ENCODE measurements around the gene PPP2R2D.
"Not testable (repeated sequence)": the region's sequence is repeated elsewhere in the genome, so short reads cannot be mapped to it uniquely, and the experiment has no call there.

The PPP2R2D gene

GRCh38 chr10:131948501-131948900 lies 47.7 kb downstream of the PPP2R2D start:
- H3K79me2 ChIP-seq (ENCODE audit: insufficient read depth, low read depth), result no peaks in the 10 kb centered on the region
- no peaks in the 10 kb centered on the region for H3K4me1 ChIP-seq (ENCODE audit: low read depth, poor library complexity, severe bottlenecking)
- H3K4me3 ChIP-seq (IDR thresholded peaks at IDR 0.05; ENCODE audit: insufficient read depth, low read depth, low read length), result no peak overlapping the region
- no peaks in the 10 kb centered on the region for H4K20me1 ChIP-seq (ENCODE audit: insufficient read depth)
- no peak overlapping the region for H2AFZ ChIP-seq (ENCODE audit: low read depth)
- no peak overlapping the region for H3K27ac ChIP-seq
- no peak for TF ChIP-seq CTCF (conservative IDR thresholded peaks at IDR 0.05; ENCODE audit: low read depth, low read length)
- H3K36me3 ChIP-seq (ENCODE audit: insufficient read depth), result peaks cover 12% of the 10 kb centered on the region; the same call in 1 of the 2 replicates
- H3K9ac ChIP-seq, result no peak overlapping the region
- no peaks in the 10 kb centered on the region for H3K27me3 ChIP-seq (ENCODE audit: insufficient read depth, low read depth)
- no peak overlapping the region for H3K4me2 ChIP-seq

DNA sequence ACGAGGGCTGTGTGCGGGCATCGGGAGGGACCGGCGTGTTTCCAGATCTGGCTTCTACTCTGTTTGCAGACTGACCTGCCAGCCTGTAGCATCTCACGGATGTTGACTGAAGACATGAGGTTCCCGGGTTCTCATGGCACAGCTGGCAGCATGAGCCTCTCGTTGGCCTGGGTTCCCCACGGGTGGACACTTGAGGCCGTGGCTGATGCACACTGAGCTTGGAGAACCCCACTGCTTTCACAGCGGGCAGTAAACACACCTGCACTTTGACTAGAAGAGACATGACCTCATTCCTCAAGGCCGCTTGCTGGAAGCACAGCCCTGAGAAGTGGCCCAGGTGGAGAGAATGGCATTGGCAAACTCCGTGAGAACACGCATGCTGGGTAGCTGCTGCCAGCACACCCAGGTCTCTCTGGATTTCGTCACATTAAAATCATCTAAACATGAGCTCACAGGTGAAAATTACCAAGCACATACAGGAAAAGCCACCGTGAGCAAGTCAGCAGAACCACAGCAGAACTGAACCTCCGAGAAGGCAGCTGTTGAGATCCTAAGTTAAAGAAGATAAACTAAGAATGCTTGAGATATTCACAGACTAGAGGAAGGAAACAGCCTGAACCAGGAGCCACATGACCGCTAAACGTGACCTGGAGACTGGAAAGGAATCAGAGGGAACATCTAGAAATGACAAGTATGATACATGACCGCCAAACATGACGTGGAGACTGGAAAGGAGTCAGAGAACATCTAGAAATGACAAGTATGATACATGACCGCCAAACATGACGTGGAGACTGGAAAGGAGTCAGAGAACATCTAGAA lies 48.4 kb downstream of the PPP2R2D start:
- Histone ChIP-seq H3K27ac (no peak overlapping the region), H3K9ac (no peak overlapping the region), H3K4me3 (IDR thresholded peaks at IDR 0.05; ENCODE audit: insufficient read depth, low read depth, low read length) (no peak overlapping the region), H3K79me2 (ENCODE audit: insufficient read depth, low read depth) (no peaks in the 10 kb centered on the region), H3K4me1 (ENCODE audit: low read depth, poor library complexity, severe bottlenecking) (no peaks in the 10 kb centered on the region), H2AFZ (ENCODE audit: low read depth) (no peak overlapping the region), H3K4me2 (no peak overlapping the region), H3K27me3 (ENCODE audit: insufficient read depth, low read depth) (no peaks in the 10 kb centered on the region), H3K36me3 (ENCODE audit: insufficient read depth) (peaks cover 7% of the 10 kb centered on the region; the same call in 1 of the 2 replicates), H4K20me1 (ENCODE audit: insufficient read depth) (no peaks in the 10 kb centered on the region)
- TF ChIP-seq CTCF (conservative IDR thresholded peaks at IDR 0.05; ENCODE audit: low read depth, low read length), result no peak

DNA sequence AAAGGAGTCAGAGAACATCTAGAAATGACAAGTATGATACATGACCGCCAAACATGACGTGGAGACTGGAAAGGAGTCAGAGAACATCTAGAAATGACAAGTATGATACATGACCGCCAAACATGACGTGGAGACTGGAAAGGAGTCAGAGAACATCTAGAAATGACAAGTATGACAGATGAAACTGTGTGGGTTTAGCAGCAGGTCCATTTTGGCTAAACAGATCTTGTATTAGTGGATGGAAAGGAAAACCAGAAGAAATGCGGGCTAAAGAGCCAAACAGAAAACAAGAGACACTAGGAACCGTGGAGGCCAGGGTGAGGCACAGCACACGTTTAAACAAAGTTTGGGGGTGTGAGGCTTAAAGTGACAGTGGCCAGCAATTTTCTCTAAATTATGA lies 49.1 kb downstream of the PPP2R2D start:
- H3K79me2 ChIP-seq (ENCODE audit: insufficient read depth, low read depth); H2AFZ ChIP-seq (ENCODE audit: low read depth); H3K9ac ChIP-seq; H3K27me3 ChIP-seq (ENCODE audit: insufficient read depth, low read depth); H3K4me3 ChIP-seq (IDR thresholded peaks at IDR 0.05; ENCODE audit: insufficient read depth, low read depth, low read length); H4K20me1 ChIP-seq (ENCODE audit: insufficient read depth); H3K36me3 ChIP-seq (ENCODE audit: insufficient read depth); H3K4me2 ChIP-seq; H3K27ac ChIP-seq; H3K4me1 ChIP-seq (ENCODE audit: low read depth, poor library complexity, severe bottlenecking): not testable (repeated sequence)

GRCh38 chr10:131954356-131954965 lies 53.7 kb downstream of the PPP2R2D start:
- Histone ChIP-seq H3K4me2 (no peak overlapping the region), H2AFZ (ENCODE audit: low read depth) (no peak overlapping the region), H3K27me3 (ENCODE audit: insufficient read depth, low read depth) (no peaks in the 10 kb centered on the region), H3K36me3 (ENCODE audit: insufficient read depth) (no peaks in the 10 kb centered on the region), H3K27ac (no peak overlapping the region), H4K20me1 (ENCODE audit: insufficient read depth) (no peaks in the 10 kb centered on the region), H3K9ac (no peak overlapping the region), H3K4me1 (ENCODE audit: low read depth, poor library complexity, severe bottlenecking) (no peaks in the 10 kb centered on the region), H3K4me3 (IDR thresholded peaks at IDR 0.05; ENCODE audit: insufficient read depth, low read depth, low read length) (no peak overlapping the region), H3K79me2 (ENCODE audit: insufficient read depth, low read depth) (no peaks in the 10 kb centered on the region)
- no peak for TF ChIP-seq CTCF (conservative IDR thresholded peaks at IDR 0.05; ENCODE audit: low read depth, low read length)
